Progenitor cell of endocrine pancreas (in vitro differentiated cells): Measurements from ENCODE around the gene RETNLB. TPM values are rescaled to one million over a fixed set of nuclear protein-coding genes. Genes with fewer than 3 reads are reported as not detected.

Source experiments
- DNase-seq: peaks from one replicate; pipeline ENCODE4 v3.0.0; 2021; ENCODE audit warnings: low spot score; ENCODE audit not compliant: unreplicated experiment
- H3K27ac Mint-ChIP-seq: 2 replicates; pipeline ENCODE4 v1.8.0; 2021; ENCODE audit warnings: mild to moderate bottlenecking, moderate library complexity, mixed read lengths
- H3K27me3 Mint-ChIP-seq: 2 replicates; pipeline ENCODE4 v1.8.0; 2021; ENCODE audit warnings: mixed read lengths
- H3K36me3 Mint-ChIP-seq: 2 replicates; pipeline ENCODE4 v1.8.0; 2022; ENCODE audit warnings: mixed read lengths; ENCODE audit not compliant: insufficient read depth
- H3K4me1 Mint-ChIP-seq: 2 replicates; pipeline ENCODE4 v1.8.0; 2021; ENCODE audit warnings: low read depth, mixed read lengths
- H3K4me3 Mint-ChIP-seq: 2 replicates; pipeline ENCODE4 v1.8.0; 2021; ENCODE audit warnings: low read depth, mild to moderate bottlenecking, moderate library complexity, mixed read lengths
- H3K9me3 Mint-ChIP-seq: 2 replicates; pipeline ENCODE4 v1.8.0; 2021; ENCODE audit warnings: low read depth, mixed read lengths
- CTCF ChIP-seq: fragments of 200-600 bp; sonication (generic); IDR thresholded peaks from one replicate; pipeline ENCODE4 v1.5.0; 2021; ENCODE audit warnings: antibody characterized with exemption, mild to moderate bottlenecking; ENCODE audit not compliant: unreplicated experiment
- total RNA-seq: library from RNA; stranded (reverse); gene quantifications from 2 replicates; pipeline ENCODE4 v1.2.1, GENCODE V29; 2021

RETNLB gene
- total RNA-seq, 1 donor from 2014 or later = not detected

- DNase-seq = no peak
- Mint-ChIP-seq H3K27me3 (no peaks in the 10 kb centered on the region), H3K9me3 (no peaks in the 10 kb centered on the region), H3K36me3 (no peaks in the 10 kb centered on the region), H3K4me3 (no peak overlapping the region), H3K27ac (no peak overlapping the region), H3K4me1 (no peaks in the 10 kb centered on the region)
- no peak for TF ChIP-seq CTCF
Observed at GRCh38 chr3:108744762-108745161, 12.4 kb downstream of the RETNLB start.

GRCh38 chr3:108742929-108743328 is 14.3 kb downstream of the RETNLB start:
- H3K27me3 Mint-ChIP-seq = no peaks in the 10 kb centered on the region
- H3K9me3 Mint-ChIP-seq = no peaks in the 10 kb centered on the region
- DNase-seq = no peak
- H3K27ac Mint-ChIP-seq = no peak overlapping the region
- H3K4me1 Mint-ChIP-seq = no peaks in the 10 kb centered on the region
- no peak overlapping the region for H3K4me3 Mint-ChIP-seq
- no peak for TF ChIP-seq CTCF
- no peaks in the 10 kb centered on the region for H3K36me3 Mint-ChIP-seq

- H3K27me3 Mint-ChIP-seq = peaks cover 3% of the 10 kb centered on the region
- no peaks in the 10 kb centered on the region for H3K36me3 Mint-ChIP-seq
- DNase-seq = no peak
- no peak for TF ChIP-seq CTCF
- H3K9me3 Mint-ChIP-seq = no peaks in the 10 kb centered on the region
- no peak overlapping the region for H3K4me3 Mint-ChIP-seq
- H3K4me1 Mint-ChIP-seq = no peaks in the 10 kb centered on the region
- no peak overlapping the region for H3K27ac Mint-ChIP-seq
Observed at GRCh38 chr3:108736821-108737220, 20.4 kb downstream of the RETNLB start.

GRCh38 chr3:108728934-108729333 is 28.3 kb downstream of the RETNLB start:
- Mint-ChIP-seq H3K9me3 (no peaks in the 10 kb centered on the region), H3K27ac (no peak overlapping the region), H3K4me1 (peaks cover 5% of the 10 kb centered on the region), H3K4me3 (no peak overlapping the region), H3K27me3 (no peaks in the 10 kb centered on the region), H3K36me3 (no peaks in the 10 kb centered on the region)
- no peak for DNase-seq
- no peak for TF ChIP-seq CTCF

DNA sequence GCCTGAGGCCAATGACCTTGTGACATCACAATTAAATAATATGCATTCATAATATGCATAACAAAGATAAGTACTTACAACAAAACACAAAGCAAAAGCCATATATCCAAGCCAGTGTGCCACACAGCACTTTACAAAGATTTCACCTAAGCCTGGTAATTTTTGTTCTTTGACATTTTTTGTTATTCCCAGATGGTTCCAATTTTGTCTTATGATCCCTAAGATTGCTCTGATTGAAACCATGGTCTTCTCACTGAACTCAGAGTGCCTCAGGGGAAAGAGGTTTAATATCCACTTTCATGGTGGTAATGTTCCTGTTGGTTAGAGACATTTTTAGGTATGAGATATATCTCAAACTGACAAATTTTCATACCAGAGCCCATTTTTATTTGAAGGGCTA is 29.1 kb downstream of the RETNLB start:
- Mint-ChIP-seq H3K4me1 (peaks cover 5% of the 10 kb centered on the region), H3K36me3 (no peaks in the 10 kb centered on the region), H3K9me3 (no peaks in the 10 kb centered on the region), H3K27me3 (no peaks in the 10 kb centered on the region), H3K4me3 (no peak overlapping the region), H3K27ac (no peak overlapping the region)
- no peak for TF ChIP-seq CTCF
- no peak for DNase-seq
